HPDE6-E6E7 (cell line): ENCODE data around the gene MGAT5.

Source experiments
- DNase-seq: peaks from one replicate; pipeline ENCODE4 v3.0.0; 2011; ENCODE audit warnings: missing footprints; ENCODE audit errors: extremely low spot score

Gene MGAT5

DNA sequence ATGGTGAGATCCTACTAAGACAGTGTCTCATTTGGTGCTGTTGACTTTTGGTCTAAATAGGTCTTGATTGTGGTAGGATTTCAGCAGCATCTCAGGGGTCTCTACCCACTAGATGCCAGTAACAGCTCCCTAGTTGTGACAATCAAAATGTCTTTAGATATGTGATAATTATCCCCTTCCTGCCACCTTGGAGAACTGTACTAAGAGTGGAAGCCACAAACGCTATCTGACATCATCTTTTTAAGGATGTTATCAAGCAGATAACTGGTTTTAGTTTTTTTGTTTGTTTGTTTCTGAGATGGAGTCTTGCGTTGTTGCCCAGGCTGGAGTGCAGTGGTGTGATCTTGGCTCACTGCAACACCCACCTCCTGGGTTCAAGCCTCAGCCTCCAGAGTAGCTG lies 3.1 kb downstream of the MGAT5 start:
- no peak for DNase-seq

DNA sequence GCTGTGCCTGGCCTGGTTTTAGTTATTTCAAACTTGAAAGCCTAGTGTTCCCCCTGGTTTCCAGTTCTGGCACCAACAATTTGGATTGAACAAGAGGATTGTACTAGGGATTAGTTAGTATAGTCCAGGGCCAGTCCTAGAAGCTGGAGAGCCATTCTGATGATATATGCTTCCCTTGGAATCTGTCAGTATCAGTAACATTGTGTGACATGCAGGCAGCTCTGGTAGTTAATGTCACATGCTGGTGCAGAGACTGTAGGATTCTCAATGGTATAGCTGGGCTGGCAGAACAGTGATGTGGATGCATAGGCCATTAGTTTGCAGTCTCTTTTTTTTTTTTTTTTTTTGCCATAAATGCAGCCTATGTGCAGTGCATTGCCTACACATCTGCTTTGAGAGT lies 3.6 kb downstream of the MGAT5 start:
- no peak for DNase-seq

DNA sequence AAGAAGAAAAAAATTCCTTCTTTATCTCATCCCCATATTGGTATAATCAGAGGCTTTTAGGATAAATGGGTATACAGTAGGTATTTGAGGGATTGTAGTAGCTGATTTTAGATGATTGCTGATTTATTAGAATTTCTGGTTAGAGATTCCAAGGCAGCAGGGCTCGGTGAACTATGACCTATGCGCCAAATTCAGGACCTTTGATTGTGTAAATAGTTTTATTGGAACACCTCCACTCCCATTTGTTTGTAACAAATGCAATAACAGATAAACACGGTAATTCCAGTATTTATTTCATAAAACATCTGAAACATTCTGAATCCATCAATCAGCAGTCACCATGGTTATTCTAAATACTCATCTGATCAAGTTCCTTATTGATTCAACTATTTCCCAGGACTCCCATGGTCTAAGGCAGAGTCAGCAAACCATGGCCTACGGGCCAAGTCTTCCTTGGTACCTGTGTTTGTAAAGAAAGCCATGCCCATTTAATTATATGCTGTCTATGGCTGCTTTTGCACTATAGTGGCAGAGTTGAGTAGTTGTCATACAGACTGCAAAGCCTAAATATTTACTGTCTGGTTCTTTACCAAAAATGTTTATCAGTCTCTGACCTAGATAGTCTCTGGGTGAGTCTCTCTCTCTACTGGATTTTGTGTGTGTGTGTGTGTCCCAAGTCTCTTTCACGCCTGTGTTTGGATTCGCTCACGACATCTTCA lies 4.3 kb downstream of the MGAT5 start:
- no peak for DNase-seq

DNA sequence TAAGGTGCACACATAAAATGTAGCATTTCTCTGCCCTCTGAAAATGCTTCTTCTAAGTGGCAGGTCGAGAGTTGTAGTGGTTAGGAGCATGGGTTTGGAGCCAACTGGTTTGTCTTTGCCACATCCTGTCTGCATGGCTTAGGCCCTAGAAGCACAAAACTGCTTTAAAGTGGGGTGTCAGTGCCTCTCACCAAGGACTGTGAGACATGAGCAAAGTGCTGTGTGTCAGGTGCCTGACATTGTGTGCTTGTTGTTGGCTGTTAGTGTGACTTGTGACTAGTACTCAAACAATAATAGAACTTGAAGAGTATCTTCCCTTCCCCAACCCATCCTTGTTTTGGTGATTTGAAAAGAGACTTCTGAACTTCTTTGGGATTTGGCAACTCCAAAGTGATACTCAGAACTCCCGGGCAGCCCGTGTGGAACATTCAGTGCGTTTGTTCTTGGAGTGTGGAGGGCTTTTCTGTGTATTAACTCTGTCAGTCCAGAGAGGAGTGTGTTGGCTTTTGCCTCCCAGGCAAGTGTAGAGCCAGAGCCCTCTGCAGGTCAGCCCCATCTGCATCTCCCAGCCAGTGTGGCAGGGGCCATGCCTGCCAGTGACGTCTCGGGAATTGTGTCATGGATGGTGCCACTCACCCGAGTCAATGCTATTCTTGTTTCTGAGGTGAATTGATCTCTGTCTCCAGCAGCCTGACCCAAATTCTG lies 5.0 kb downstream of the MGAT5 start:
- DNase-seq = no peak

DNA sequence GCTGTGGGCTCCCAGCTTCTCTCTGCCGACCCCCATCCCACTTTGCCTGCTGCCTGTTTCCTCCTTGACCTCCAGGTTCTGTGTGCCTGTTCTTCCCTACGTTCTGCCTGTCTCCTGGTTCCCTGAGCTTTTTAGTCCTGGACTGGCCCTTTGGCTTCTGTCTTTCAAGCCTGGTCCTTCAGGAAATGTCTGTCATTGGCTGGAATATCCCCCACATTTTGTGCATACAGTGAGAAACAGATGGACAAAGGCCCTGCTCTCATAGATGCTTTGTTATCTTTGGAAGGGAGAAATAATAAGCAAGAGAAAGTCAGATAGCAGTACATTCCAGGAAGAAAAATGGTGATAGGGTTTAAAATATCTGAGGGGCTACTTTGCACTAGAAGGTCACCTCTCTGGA lies 5.7 kb downstream of the MGAT5 start:
- no peak for DNase-seq

DNA sequence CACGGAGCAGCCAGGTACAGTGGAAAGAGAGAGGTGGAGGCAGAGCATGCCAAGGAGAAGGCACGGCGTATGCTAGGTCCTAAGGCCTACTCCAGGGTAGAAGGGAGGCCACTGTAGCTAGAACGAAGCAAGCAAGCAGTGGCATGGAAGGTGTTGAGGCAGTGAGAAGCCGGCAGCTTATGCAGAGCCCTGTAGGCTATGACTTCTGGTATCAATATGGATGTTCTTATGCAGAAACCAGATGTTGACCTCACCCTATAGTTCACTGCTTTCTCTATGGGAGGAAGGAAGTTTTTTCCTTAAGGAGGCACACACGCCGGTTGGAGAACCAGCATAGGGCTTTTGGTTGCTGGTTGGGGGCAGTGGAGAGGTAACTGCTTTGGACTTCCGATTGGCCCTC lies 6.1 kb downstream of the MGAT5 start:
- DNase-seq = no peak

DNA sequence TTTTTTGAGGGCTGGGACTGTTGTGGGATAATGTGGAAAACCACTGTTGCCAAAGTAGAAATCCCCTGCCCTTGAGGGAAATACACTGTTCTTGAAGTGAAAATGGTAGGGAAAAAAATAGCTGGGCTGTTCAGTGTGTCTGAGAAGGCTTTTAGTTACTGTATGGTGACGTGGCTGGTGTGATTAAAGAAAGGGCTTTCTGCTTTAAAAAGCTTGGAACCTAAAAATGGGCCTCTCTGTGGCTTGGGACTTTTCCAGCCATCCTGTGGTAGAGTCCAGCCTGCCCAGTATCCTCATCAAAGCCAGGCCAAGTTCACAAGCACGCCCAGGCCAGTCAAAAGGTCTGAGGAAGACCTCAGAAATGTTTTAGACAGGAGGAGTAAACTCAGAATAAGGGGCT lies 6.8 kb downstream of the MGAT5 start:
- no peak for DNase-seq

DNA sequence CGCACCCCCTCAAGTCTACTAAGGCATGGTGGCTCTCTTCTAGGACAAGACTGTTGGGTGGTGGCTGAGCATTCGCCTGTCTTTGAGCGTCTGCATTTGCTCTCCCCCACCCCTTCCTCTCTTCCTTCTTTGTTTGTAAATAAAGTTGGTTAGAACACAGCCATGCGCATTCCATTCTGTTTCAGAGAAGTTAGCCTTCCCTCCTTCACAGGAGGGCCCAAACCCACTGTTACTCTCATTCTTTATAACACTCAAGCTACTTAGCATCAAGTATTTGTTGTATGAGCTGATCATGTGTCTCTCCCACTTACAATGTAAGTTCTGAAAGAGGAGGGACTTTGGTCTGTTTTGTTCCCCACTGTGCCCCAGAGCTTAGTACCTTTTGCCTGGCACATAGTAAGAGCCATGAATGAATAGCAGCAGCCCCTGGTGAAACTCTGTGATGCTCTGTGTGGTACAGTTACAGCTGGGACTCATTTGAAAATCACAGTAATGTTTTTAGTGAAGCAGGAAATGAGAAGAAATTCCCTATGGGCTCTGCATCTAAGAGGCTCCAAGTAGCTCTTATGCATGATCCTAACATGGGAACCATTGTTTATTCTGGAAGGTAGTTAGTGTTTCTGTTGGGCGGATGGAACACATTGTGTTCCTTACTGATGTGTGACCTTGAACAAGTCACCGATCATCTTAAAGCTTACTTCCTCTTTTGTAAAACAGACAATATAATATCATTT lies 7.7 kb downstream of the MGAT5 start:
- no peak for DNase-seq

DNA sequence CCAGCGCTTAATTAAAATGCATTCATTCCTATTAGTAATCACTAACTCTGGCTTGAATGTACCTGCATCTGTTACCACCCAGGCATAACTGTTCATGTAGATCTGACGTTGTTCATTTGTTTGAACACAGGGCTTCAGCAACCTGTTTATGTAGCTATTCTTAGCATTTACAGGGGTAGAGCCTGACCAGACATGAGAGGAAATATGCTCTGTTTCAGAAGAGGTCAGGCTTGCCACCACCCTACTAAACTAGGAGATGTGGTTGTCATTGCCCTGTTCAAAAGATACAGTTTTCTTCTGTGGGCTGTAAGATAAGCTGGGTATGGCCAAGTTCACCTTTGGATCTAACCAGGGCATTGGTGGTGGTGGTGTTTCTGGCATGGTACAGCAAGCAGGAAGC lies 8.8 kb downstream of the MGAT5 start:
- DNase-seq = no peak

DNA sequence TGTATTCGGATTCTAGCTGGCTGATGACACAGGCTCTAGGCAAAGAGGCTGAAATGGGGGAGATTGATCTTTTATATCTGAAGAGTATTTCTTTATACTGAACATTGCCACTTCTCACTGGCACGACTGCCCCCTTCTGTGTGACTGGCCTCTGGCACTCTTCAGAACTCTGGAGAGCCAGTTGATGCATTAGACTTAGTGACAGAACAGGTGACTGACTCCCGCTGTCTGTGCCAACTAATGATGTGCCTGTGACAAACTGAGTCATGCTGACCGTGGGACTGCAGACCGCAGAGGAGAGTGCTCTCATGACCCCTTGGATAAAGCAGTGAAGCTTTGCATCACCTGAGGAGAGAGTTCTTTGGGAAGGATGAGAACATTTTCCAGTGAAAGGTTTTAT lies 14.4 kb downstream of the MGAT5 start:
- no peak for DNase-seq

DNA sequence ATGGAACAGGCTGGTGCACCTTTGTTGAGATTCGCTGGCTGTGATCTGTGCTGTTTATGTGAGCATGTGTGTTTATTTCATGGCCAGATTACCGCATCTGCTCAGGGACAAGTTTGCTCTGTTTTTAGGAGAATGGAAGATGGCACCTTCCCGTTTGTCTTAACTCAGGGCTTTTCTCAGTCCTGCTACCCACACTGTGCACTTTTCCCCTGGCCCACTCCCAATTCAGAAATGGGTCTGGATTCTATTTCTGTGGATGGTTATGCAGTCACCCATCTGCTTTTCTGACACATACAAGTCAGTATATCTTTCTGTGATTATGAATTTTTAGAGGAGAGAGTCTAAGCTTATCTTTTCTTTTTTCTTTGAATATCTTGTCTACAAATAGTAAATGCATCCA lies 15.4 kb downstream of the MGAT5 start:
- DNase-seq = no peak

DNA sequence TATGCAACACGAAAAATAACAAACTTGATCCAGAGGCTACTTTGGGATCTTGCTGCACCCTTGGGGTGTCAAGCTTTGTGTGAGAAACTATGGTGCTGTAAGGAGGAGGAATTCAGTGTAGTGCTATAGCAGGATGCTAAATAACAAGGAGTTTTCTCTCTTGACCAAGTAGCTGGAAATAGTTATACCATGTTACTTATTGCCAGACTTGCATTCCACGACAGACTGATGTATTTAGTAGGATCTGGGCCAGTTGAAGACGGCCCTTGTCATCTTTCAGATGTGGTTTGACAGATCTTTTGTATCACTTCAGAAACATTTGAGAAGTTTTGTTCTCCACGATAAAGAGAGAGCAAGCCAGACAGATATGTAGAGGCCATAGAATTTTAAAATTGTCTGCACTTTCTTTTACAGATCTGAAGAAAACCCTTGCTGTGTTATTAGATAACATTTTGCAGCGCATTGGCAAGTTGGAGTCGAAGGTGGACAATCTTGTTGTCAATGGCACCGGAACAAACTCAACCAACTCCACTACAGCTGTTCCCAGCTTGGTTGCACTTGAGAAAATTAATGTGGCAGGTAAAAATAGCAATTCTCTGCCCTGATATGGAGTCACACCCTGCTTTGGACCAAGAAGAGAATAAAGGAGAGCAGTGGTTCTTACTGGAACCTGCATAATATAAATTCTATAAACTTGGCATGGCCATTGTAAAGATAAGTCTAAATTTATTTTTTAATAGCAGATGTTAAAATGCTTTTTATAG lies 16.3 kb downstream of the MGAT5 start:
- no peak for DNase-seq

DNA sequence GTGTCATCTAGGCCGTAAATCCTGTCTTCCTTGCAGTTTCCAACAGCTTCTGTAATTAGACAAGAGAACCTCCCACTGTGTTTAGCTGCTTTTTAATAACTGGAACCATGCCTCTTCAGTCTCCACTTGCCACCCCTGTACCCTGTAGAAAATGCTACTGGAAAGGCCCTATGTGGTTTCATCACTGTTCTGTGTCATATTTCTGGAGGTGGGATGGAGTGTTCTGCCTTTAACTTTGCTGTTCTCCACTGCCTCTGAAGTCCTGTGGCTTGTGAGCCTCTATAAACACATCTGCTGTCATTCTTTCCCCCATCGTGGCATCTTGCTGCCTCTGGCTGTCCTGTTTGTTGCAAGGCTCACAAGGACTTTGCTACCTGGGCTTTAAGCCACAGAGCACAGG lies 17.9 kb downstream of the MGAT5 start:
- no peak for DNase-seq

DNA sequence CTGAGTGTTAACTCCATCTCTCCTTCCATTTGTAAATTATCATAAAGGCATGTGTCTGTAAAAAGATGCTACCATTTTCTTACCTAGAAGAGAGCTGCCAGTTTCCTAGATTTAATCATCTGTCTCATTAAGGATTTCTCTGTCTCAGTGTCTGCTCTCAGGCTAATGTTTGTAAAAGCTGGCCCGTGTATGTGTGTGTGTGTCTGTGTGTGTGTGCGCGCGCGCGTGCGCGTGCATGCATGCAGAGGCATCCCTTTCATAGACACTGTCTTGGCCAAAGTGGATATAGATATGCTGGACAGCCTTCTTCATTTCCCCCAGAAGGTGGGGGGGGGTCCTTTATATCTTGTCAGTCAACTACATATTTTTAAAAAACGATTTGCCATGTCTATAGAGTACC lies 18.9 kb downstream of the MGAT5 start:
- DNase-seq = no peak

DNA sequence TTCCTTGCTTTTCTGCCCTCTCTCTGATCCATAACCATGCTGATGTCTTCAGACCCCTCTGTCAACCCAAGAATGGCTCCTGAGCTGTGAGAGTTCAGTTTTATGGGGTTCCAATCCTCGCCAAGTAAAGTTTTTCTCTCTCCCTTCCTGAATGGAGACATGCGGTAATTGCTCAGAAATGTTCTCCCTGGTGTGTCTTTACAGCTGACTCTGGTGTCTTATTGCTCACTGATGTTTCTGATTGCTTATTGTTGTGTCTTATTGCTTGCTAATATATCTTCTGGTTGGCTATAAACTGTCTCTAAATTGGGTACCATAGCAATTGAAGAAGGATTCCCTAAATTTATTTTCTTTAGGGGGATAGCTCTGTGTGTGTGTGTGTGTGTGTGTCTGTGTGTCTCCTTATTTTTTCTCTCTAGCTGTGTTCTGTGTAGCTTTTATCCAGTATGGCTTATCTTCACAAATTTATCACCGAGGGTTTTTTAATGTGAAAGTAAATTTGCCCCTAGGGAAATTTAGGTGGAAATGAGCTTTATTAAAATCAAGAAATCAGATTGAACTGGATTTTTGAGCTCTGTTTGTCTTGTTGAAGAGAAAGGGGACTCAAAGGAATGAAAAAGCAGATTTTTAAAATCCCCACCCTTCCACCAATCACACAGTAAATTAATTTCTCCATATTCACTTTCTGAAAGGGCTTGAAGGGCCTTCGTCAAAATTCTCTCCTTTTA lies 19.5 kb downstream of the MGAT5 start:
- DNase-seq = no peak

DNA sequence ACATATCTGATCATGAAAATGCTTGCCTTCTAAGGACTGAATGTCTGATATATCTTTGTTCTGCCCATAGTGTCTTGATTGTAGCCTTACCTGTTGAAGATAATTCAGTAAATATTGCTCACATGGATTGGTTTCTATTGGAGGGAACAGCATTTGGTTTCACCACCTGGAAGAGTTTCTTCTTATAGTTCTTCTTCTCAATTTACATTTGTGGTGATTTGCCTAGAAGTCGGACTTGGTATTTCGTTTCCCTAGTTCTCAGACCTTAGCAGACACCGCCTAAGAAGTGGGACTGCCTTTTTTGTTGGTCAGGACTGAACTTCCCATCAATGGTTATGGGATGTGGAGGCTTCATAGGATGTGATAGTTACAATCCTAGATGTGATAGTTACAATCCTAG lies 20.2 kb downstream of the MGAT5 start:
- DNase-seq = no peak

DNA sequence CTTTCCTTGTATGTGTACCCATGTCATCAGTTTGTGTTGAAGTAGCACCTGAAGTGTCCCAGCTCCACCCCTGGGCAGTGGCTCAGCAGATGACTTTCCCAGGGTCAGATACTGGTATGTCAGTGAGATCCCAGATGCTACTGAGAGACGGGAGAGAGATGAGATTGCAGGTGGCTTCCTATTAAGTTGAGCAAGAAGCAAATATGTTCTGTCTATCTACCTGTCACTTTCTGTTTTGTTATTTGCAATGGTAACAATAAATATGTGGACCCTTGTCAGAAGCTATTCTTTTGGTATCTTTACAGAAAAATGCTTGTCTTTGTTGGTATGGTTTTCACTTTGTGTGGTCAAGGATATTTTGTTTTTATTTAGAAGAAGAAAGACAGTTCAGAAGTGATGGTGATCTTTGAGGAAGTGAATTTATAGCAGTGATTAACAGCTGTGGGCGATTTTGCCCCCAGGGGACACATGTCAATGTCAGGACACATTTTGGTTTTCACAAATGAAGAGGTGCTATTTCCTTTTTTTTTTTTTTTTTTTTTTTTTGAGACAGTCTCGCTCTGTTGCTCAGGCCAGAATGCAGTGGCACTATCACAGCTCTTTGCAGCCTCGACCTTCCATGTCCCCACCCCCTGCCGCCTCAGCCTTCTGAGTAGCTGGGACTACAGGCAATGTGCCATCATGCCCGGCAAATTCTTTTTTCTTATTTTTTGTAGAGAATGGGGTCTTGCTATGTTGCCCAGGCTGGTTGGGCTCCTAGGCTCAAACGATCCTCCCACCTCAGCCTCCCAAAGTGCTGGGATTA lies 21.4 kb downstream of the MGAT5 start:
- no peak for DNase-seq

DNA sequence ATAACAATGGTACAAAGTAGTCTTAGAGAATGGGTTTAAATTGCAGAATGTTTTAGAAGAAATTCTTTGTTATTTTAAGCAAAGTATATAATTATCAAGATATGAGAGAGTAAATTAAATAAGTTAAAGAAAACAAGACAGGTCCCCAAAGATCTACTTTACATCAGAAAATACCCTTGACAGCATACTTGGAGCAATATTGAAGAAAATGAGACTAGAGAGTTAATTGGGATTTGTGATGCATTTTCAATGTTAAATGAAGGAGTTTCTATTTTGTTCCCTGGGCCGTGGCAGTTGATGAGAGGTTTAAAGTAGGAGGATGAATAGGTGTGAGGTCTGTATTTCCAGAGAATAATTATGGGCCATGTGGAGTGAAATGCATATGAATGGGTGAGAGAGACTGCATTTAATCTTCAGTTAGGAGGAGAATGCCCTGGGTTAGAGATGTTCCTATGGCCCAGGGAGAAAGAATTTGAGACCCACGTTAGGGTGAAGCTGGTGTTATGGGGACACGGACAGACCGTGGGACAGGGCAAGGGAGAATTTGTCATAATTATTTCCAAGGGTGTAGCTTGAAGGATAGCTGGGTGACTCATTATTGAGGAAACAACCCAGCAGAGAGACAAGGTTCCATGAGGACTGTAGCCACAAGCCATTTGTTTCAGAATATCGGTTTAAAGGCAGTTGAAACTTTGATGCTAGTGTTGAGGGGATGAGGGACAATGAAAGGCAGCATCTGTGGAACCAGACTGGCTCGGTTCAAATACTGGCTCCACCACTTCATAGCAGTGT lies 22.7 kb downstream of the MGAT5 start:
- DNase-seq = no peak

DNA sequence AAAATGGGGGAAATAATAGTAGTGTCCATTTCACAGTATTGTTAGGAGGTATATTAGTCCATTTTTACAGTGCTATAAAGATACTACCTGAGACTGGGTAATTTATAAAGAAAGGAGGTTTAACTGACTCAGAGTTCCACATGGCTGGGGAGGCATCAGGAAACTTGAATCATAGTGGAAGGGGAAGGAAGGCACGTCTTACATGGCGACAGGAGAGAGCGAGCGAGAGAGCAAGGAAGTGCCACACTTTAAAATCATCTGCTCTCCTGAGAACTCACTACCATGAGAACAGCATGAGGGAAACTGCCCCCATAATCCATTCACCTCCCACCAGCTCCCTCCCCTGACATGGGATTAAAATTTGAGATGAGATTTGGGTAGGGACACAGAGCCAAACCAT lies 23.4 kb downstream of the MGAT5 start:
- no peak for DNase-seq

DNA sequence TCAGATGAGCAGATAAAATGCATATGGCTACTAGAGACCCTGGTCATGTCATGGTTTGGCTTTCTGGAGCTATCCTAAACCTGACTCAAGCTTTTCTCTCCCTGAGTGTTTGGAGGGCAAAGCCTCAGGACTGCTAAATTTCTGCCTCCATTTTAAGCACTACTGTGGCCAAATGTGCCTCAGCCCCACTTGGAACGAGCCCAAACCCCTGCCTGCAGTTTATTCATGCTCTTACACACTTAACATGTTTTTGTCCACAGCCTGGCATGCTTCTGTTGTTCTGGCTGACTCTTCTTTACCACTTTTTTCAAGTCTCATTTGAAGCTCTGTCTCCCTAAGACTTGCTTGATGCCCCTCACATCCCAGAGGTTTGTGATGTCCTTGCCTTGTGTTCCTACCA lies 24.7 kb downstream of the MGAT5 start:
- no peak for DNase-seq
